Measurements from ENCODE around the gene KLK8. TPM values are rescaled to one million over a fixed set of nuclear protein-coding genes. Genes with fewer than 3 reads are reported as not detected.
A peak's percentile ranks its signal among the peaks of the same experiment; 100 is the strongest.
"Not testable (repeated sequence)": the region's sequence is repeated elsewhere in the genome, so short reads cannot be mapped to it uniquely, and the experiment has no call there.

KLK8 gene
- total RNA-seq, 4 donors from 2014 or later, result 19.7 to 126 (median 87.2) TPM

- no peaks in the 10 kb centered on the region for H3K27me3 ChIP-seq
- no peaks in the 10 kb centered on the region for H3K9me3 ChIP-seq
- TF ChIP-seq POLR2AphosphoS5 (IDR thresholded peaks at IDR 0.05) (no peak), EP300 (IDR thresholded peaks at IDR 0.05) (no peak), POLR2A (IDR thresholded peaks at IDR 0.05) (no peak)
- TF ChIP-seq, protein P1, sequence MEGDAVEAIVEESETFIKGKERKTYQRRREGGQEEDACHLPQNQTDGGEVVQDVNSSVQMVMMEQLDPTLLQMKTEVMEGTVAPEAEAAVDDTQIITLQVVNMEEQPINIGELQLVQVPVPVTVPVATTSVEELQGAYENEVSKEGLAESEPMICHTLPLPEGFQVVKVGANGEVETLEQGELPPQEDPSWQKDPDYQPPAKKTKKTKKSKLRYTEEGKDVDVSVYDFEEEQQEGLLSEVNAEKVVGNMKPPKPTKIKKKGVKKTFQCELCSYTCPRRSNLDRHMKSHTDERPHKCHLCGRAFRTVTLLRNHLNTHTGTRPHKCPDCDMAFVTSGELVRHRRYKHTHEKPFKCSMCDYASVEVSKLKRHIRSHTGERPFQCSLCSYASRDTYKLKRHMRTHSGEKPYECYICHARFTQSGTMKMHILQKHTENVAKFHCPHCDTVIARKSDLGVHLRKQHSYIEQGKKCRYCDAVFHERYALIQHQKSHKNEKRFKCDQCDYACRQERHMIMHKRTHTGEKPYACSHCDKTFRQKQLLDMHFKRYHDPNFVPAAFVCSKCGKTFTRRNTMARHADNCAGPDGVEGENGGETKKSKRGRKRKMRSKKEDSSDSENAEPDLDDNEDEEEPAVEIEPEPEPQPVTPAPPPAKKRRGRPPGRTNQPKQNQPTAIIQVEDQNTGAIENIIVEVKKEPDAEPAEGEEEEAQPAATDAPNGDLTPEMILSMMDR (IDR thresholded peaks at IDR 0.05), result no peak
- no peaks in the 10 kb centered on the region for H3K36me3 ChIP-seq
- DNase-seq (ENCODE audit: low spot score in 2 of 2), result no peak
- WGBS, result 55% methylated on average over 2 of the region's 2 CpGs
- no peak overlapping the region for H3K4me3 ChIP-seq
- no peak overlapping the region for H3K27ac ChIP-seq
- H3K4me1 ChIP-seq, result no peaks in the 10 kb centered on the region
Observed at GRCh38 chr19:50992666-50993035, 8.8 kb downstream of the KLK8 start.

DNA sequence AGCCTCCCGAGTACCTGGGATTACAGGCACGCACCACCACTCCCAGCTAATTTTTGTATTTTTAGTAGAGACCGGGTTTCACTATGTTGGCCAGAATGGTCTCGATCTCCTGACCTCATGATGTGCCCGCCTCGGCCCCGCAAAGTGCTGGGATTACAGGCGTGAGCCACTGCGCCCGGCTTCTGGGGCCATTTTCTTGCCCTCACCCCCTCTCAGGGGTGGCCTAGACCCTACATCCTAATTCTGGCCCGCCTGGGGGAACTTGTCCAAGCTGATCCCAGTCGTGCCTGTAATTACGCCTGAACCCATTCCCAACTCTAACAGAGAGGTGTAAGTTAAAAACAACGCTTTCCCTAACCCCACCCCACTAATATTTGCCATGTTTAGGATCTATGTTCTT is 17.0 kb downstream of the KLK8 start:
- WGBS, result 82% methylated on average over 14 of the region's 14 CpGs
- H3K4me3 ChIP-seq; H3K9me3 ChIP-seq; DNase-seq (ENCODE audit: low spot score in 2 of 2); H3K27ac ChIP-seq; H3K36me3 ChIP-seq; H3K4me1 ChIP-seq: not testable (repeated sequence)
- peaks cover 38% of the 10 kb centered on the region for H3K27me3 ChIP-seq

- DNase-seq (ENCODE audit: low spot score in 2 of 2), result no peak
- H3K9me3 ChIP-seq, result no peaks in the 10 kb centered on the region
- no peaks in the 10 kb centered on the region for H3K36me3 ChIP-seq
- no peak within 1 kb of the TSS for H3K27ac ChIP-seq
- H3K27me3 ChIP-seq, result peaks cover 42% of the 10 kb centered on the region
- WGBS, result 11% methylated on average over 21 of the region's 28 CpGs
- H3K4me1 ChIP-seq, result peaks cover 16% of the 10 kb centered on the region
- peak within 1 kb of the TSS; percentile 18 for H3K4me3 ChIP-seq
- TF ChIP-seq POLR2AphosphoS5 (IDR thresholded peaks at IDR 0.05) (no peak), POLR2A (IDR thresholded peaks at IDR 0.05) (no peak), EP300 (IDR thresholded peaks at IDR 0.05) (no peak)
- TF ChIP-seq, protein P1 (IDR thresholded peaks at IDR 0.05), result no peak
Observed at GRCh38 chr19:50983625-50984292, 17.6 kb downstream of the KLK8 start, which contains the start of gene KLK7. KLK7 (minus strand) TSS chr19:50983917; CDS start chr19:50982399, 1,518 bp downstream.

DNA sequence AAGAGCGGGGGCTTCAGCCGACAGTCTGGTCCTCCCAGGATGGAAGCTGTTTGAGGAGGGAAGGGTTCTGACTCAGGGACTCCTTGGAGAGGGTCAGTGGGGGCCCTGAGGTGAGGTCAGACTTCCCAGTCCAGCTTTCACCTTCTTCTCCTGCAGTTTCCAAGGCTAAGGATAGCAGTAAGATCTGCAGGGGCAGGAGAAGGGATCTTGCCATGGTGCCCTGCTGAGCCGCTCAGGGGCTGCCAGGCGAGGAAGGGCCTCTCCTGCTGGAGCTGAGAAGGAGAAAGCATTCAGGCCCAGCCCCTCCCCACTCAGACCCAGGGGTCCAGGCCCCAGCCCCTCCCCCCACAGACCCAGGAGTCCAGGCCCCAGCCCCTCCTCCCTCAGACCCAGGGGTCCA is 19.2 kb downstream of the KLK8 start:
- Histone ChIP-seq H3K27me3 (peaks cover 47% of the 10 kb centered on the region), H3K9me3 (no peaks in the 10 kb centered on the region), H3K36me3 (no peaks in the 10 kb centered on the region), H3K4me1 (peaks cover 19% of the 10 kb centered on the region), H3K4me3 (no peak overlapping the region), H3K27ac (no peak overlapping the region)
- WGBS, result 73% methylated on average over 4 of the region's 4 CpGs
- TF ChIP-seq, protein P1 (IDR thresholded peaks at IDR 0.05), result no peak
- TF ChIP-seq POLR2A (IDR thresholded peaks at IDR 0.05) (no peak), POLR2AphosphoS5 (IDR thresholded peaks at IDR 0.05) (no peak), EP300 (IDR thresholded peaks at IDR 0.05) (no peak)
- no peak for DNase-seq (ENCODE audit: low spot score in 2 of 2)

GRCh38 chr19:50981587-50982146 is 19.7 kb downstream of the KLK8 start:
- WGBS, result 65% methylated on average over 11 of the region's 11 CpGs
- no peak for DNase-seq (ENCODE audit: low spot score in 2 of 2)
- no peaks in the 10 kb centered on the region for H3K9me3 ChIP-seq
- H3K4me3 ChIP-seq, result no peak overlapping the region
- peaks cover 19% of the 10 kb centered on the region for H3K4me1 ChIP-seq
- no peak overlapping the region for H3K27ac ChIP-seq
- H3K27me3 ChIP-seq, result peaks cover 49% of the 10 kb centered on the region
- no peaks in the 10 kb centered on the region for H3K36me3 ChIP-seq
- no peak for TF ChIP-seq POLR2AphosphoS5 (IDR thresholded peaks at IDR 0.05)
- no peak for TF ChIP-seq POLR2A (IDR thresholded peaks at IDR 0.05)
- no peak for TF ChIP-seq EP300 (IDR thresholded peaks at IDR 0.05)
- TF ChIP-seq, protein P1 (IDR thresholded peaks at IDR 0.05), result no peak

Data from suprapubic skin (tissue), 4 donors.